NCI-H1436 treated with DMSO at 0.1 percent for 48 hours (cell line): Measurements from ENCODE around the gene MT1M.
"Not testable (repeated sequence)": the region's sequence is repeated elsewhere in the genome, so short reads cannot be mapped to it uniquely, and the experiment has no call there.

Source experiments
- DNase-seq: peaks from one replicate; lab custom pipeline; 2025; lab: John Stamatoyannopoulos, UW

Gene MT1M

GRCh38 chr16:56649271-56649670 is 16.8 kb downstream of the MT1M start:
- DNase-seq = no peak

- DNase-seq = no peak
Measured at GRCh38 chr16:56649820-56650219, 17.4 kb downstream of the MT1M start.

GRCh38 chr16:56651586-56651985 is 19.1 kb downstream of the MT1M start, which contains the start of gene MT1B:
Gene MT1B, plus strand, starts transcription at chr16:56651886. Its CDS starts 68 bp downstream, at chr16:56651954.
- DNase-seq = no peak

GRCh38 chr16:56652600-56652999 is 20.1 kb downstream of the MT1M start:
- DNase-seq = no peak

GRCh38 chr16:56653218-56653617 is 20.8 kb downstream of the MT1M start:
- DNase-seq = no peak

- DNase-seq = no peak
Measured at GRCh38 chr16:56657555-56658326, 25.3 kb downstream of the MT1M start, which contains the start of gene MT1F. Gene MT1F, plus strand, starts transcription at chr16:56657959. Its CDS starts 100 bp downstream, at chr16:56658059.

- no peak for DNase-seq
Measured at GRCh38 chr16:56658327-56658875, 25.9 kb downstream of the MT1M start.

- DNase-seq = no peak
Measured at GRCh38 chr16:56662357-56663354, 30.2 kb downstream of the MT1M start.

GRCh38 chr16:56664506-56664905 is 32.0 kb downstream of the MT1M start:
- no peak for DNase-seq

GRCh38 chr16:56665286-56666261 is 33.1 kb downstream of the MT1M start:
- not testable (repeated sequence) for DNase-seq

GRCh38 chr16:56667581-56668571 is 35.4 kb downstream of the MT1M start, which contains the start of gene MT1G:
Gene MT1G, minus strand, starts transcription at chr16:56668065. Its CDS starts 72 bp downstream, at chr16:56667993.
- DNase-seq = no peak

- DNase-seq = no peak
Measured at GRCh38 chr16:56669005-56669839, 36.8 kb downstream of the MT1M start, which contains the start of gene MT1H. Gene MT1H, plus strand, starts transcription at chr16:56669814. Its CDS starts 71 bp downstream, at chr16:56669885.

GRCh38 chr16:56669840-56670619 is 37.6 kb downstream of the MT1M start:
- no peak for DNase-seq

- DNase-seq = no peak
Measured at GRCh38 chr16:56670620-56670934, 38.1 kb downstream of the MT1M start.

GRCh38 chr16:56671691-56672090 is 39.2 kb downstream of the MT1M start:
- not testable (repeated sequence) for DNase-seq

- not testable (repeated sequence) for DNase-seq
Measured at GRCh38 chr16:56672171-56672570, 39.7 kb downstream of the MT1M start.

- no peak for DNase-seq
Measured at GRCh38 chr16:56672761-56673536, 40.5 kb downstream of the MT1M start.
